HG03558 (cell line): Measurements from ENCODE around the gene COL17A1.

Experiments used
- ATAC-seq: cut with Tn5 transposase; IDR thresholded peaks from one replicate; pipeline ENCODE4 v1.9.1; 2021; ENCODE audit warnings: moderate number of reproducible peaks; ENCODE audit not compliant: unreplicated experiment; ENCODE audit errors: extremely low read depth

The COL17A1 gene

DNA sequence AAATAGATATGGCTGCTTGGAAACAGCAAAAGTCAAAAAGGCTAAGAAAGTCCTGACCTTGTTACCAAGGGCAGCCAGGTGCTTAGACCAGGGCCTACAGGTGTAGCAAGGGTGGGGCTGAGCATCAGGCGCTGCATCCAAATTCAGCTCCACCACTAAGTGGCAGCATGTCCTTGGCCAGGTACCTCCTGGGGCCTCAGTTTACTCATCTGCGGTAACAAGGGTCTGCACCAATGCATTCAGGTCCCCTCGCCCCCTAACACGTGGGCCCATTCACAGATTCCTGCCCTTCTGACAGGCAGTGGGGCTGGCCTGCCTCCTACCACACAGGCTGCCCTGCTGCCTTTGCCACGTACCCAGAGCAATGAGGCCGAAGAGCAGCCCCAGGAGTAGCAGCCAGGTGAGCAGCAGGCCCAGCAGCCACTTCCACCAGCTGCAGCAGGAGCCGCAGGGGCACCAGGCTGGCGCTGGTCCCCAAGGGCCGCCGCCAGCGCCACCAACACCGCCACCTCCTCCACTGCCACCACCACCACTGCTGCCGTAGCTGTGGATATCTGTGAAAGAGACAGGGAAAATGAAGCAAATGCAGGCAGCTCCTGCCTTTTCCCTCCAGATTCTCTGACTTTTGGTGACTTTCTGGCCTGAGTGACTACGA, 28.9 kb downstream of the COL17A1 start:
- no peak for ATAC-seq

- ATAC-seq = no peak
Measured at GRCh38 chr10:104054430-104054829, 31.2 kb downstream of the COL17A1 start.

DNA sequence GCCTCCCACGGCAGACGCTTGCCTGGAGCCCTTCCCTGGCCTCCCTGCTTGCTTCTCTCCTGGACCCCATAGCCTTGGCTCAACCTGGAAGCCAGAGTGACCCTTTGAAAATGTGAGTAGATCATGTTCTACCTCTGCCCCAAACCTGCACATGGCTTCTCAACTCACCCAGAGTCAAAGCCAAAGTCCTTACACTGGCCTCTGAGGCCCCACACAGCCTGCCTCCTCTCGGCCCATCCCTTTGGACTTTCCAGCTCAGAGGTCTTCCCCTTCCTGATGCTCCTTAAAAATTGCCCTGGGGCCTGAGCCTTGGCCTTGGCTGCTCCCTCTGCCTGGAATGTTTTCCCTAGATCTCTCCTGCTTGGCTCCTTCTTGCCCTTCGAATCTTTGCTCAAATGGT, 32.5 kb downstream of the COL17A1 start:
- no peak for ATAC-seq

DNA sequence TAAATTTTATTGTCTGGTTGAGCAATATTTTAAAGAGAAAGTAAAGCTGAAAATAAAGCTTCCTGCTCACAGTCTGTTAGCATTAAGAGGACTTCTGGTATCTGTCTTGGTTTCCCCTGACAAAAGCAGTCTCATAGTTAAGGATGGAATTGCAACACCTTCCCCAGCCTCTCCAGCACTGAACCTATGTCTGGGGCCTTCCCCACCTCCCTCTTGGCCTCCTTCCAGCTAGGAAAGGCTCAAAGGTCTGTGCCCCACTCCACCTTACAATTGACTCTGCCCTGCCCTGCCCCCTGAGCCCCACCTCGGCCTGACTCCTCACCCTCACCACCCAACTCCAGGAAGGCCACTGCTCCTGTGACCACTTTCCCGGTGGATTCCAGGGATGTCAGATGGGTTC, 33.2 kb downstream of the COL17A1 start:
- no peak for ATAC-seq

GRCh38 chr10:104049504-104050250, 36.0 kb downstream of the COL17A1 start:
- ATAC-seq = no peak

GRCh38 chr10:104046651-104047050, 39.0 kb downstream of the COL17A1 start:
- no peak for ATAC-seq

DNA sequence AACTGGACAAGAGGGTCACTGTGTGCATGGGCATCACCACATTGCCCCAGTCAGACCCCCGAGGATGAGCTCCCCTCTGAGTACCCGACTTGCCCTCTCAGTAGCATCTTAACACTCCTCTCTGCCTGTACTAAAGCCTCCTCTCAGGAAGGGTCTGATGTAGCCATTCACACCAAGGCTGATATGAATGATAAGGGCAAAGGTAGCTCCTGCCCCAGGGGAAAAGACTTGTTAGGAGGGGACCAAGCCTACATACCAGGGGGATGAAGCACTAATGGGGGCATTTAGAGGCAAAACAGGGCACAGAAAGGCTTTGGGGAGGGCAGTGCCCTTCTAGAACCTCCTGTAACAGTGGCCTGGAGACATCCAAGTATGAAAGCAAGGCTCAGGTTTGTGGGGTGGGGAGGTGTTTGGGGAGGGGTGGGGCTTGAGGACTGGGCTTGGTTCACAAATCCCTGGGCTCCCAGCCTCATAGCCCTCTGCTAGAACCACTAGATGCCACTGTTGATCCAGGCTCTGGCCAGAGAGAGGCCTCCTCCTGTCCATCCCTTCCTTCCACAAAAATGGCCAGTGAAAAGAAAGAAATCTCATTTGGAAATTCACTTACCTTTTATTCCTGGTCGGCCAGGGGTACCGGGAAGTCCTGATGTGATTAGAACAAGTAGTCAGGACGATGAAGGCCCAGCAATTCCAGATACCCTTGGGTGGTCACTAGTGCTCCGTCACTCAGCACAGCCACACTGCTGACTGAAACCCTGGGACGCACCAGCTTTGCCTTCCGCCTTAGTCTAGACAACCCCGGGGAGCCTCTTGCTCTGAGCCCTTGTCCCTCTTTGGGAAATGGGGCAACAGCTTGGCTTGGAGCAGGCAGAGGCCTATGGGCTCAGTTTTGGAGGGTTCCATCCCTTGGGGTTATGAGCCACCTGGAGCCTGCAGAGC, 40.3 kb downstream of the COL17A1 start:
- ATAC-seq = no peak

- ATAC-seq = no peak
Measured at GRCh38 chr10:104043854-104044253, 41.8 kb downstream of the COL17A1 start.

GRCh38 chr10:104043185-104043830, 42.4 kb downstream of the COL17A1 start:
- ATAC-seq = no peak

DNA sequence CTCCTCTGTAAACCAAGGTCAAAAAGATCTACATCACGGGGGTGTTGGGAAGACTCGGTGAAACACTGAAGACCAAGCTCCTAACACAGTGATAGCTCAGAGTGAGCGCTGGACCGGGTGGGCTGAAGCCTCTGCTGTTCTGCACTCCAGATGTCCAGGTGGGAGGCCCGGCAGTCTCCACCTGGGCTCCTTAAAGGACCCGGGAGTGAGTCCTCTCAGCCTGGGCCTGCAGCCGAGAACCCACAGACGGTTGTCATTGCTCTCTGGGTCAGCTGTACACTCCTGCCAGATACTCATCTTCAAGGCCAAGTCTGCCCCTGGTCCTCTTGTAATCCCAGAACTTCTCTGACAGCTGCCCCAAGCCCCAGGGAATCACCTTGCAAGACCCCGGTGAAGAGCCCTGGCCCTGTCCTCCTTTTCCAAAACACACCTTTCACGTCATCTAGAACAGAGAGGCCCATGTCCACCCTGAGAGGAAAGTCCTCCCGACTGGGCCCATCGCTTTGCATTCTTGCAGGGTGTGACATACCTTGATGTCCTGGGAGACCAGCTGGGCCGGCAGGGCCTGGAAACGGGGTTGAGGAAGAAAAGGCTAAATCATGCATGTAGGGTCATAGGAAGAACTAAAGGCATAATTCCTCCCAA, 43.7 kb downstream of the COL17A1 start:
- no peak for ATAC-seq

- no peak for ATAC-seq
Measured at GRCh38 chr10:104040862-104041789, 44.6 kb downstream of the COL17A1 start.

GRCh38 chr10:104040382-104040781, 45.3 kb downstream of the COL17A1 start:
- no peak for ATAC-seq

DNA sequence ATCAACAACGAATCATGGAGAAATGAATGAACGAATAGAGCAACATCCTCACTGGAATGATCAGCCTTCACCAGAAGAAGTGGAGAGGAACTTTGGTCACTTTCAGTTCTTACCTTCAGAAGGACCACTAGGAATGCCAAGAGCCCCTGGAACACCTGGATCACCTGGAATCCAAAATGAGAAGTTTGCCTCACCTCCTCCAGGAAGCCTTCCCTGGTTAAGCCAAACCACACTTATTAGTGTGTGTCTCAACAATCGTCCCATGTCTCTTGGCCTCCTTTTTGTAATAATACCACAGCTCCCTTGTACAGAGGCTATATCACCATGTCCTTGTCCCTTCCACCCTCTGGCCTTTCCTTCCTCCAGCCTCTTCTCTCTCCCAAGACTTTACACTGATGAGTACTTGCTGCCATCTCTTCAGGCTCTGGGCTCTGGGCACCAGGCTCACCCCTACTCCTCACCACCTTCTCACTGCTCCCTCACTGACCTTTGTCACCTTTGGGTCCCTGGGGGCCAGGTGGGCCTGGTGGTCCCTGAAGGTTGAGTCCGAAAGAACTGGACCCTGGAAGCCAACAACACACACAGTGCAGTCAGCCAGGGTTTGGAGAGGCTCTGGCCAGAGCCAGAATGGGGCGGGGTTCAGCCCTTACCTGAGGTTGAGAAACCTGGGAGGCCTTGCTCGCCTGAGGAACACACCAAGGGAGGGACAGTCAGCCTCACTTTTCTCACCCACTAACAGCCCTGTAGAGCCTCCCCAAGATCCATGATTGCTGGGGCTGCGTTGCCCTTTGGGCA, 46.5 kb downstream of the COL17A1 start:
- ATAC-seq = no peak

GRCh38 chr10:104038537-104038936, 47.1 kb downstream of the COL17A1 start:
- ATAC-seq = no peak

GRCh38 chr10:104037261-104037951, 48.3 kb downstream of the COL17A1 start:
- ATAC-seq = no peak

GRCh38 chr10:104036518-104037260, 49.0 kb downstream of the COL17A1 start:
- ATAC-seq = no peak

DNA sequence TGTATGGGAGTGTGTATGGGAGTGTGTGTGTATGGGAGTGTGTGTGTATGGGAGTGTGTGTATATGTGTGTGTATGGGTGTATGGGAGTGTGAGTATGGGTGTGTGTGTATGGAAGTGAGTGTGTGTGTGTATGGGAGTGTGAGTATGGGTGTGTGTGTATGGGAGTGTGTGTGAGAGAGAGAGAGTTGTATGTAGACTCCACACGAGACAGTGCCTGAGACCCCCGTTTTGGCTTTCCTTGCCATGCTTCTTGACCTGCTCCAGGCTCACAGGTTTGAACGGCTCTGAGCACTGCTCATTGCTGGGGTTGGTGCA, 49.7 kb downstream of the COL17A1 start:
- no peak for ATAC-seq
